Thyroid gland (tissue), 4 donors: ENCODE results near the gene CREBRF. TPM values are rescaled to one million over a fixed set of nuclear protein-coding genes. Genes with fewer than 3 reads are reported as not detected.

ENCODE experiments used
- DNase-seq, 2 donors: peaks; one replicate each; pipeline ENCODE4 v3.0.0-alpha.2; 2019
- H3K27ac ChIP-seq, 3 donors: fragments of 200-600 bp; sonication (generic); 1 replicate in 2 of 3; 2 replicates in 1 of 3; pipeline ENCODE4 v1.5.1; 2016 to 2019; ENCODE audit warnings: mild to moderate bottlenecking in 1 of 3, moderate library complexity in 1 of 3
- H3K27me3 ChIP-seq: fragments of 200-600 bp; sonication (generic); one replicate; pipeline ENCODE4 v1.5.1; 2019
- H3K36me3 ChIP-seq, 2 donors: fragments of 200-600 bp; sonication (generic); one replicate each; pipeline ENCODE4 v1.5.1; 2016 to 2019
- H3K4me1 ChIP-seq, 2 donors: fragments of 200-600 bp; sonication (generic); one replicate each; pipeline ENCODE4 v1.5.1; 2017 to 2019
- H3K4me3 ChIP-seq, 3 donors: fragments of 200-600 bp; sonication (generic); replicated peaks in 1 of 3; 1 replicate in 2 of 3; 2 replicates in 1 of 3; pipeline ENCODE4 v1.5.1; 2016; ENCODE audit warnings: mild to moderate bottlenecking in 1 of 3
- H3K9me3 ChIP-seq: fragments of 200-600 bp; sonication (generic); one replicate; pipeline ENCODE4 v1.5.1; 2017
- POLR2A ChIP-seq, 2 donors: fragments of 450-650 bp; IDR thresholded peaks; one replicate each; pipeline ENCODE4 v1.6.1; 2017; ENCODE audit warnings: antibody characterized with exemption in 2 of 2, mild to moderate bottlenecking in 2 of 2, moderate library complexity in 1 of 2
- WGBS, 2 donors: methylation state at CpG; one replicate each; pipeline ENCODE4 v1.1.5; 2017; 5-methylcytosine and 5-hydroxymethylcytosine counted together
- intact Hi-C: fragments of 100-400 bp; cut with DNase I; formaldehyde crosslinking; loops from one replicate; pipeline ENCODE4 v1.15.1; 2023
- total RNA-seq, 4 donors: library from RNA; depleted of rRNA; stranded (reverse); fragments of >200 nt; gene quantifications; one replicate each; pipeline ENCODE4 v1.2.3, GENCODE V29; 2016
- TF ChIP-seq, protein P1 (sequence below), 6 experiments: fragments of 200-600 bp in 3 of 6; fragments of 450-650 bp in 3 of 6; sonication (generic) in 3 of 6; IDR thresholded peaks; one replicate each; pipeline ENCODE4 v1.5.1; 2016 to 2019; ENCODE audit warnings: antibody characterized with exemption in 6 of 6, mild to moderate bottlenecking in 2 of 6, inconsistent platforms in 1 of 6, moderate library complexity in 1 of 6

CREBRF gene
- total RNA-seq, 4 donors from 2014 or later, result 47.7 to 125 (median 77.3) TPM

DNA sequence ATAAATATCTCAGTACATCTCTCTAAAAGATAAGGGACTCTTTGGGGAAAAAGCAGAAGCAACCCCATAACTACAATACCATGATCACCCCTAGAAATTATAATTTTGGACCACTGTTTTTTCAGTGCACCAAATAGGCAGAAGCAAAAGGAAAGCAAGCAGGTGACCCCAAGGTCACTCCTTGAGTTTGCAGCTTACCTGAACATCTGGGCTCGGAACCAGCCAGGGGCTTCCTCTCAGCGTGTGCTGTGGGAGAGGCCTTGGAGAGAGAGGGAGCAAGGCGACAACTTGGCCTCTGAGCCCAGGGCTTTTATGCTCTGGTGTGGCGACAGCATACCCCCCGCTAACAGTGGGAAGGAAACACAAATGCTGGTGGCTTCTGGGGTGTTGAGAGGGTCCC lies 105.0 kb downstream of the CREBRF start:
- DNase-seq, result no peak
- Histone ChIP-seq H3K27me3 (no peaks in the 10 kb centered on the region), H3K27ac (no peak overlapping the region), H3K36me3 (peaks cover 6 to 46% of the 10 kb centered on the region in 2 donors), H3K9me3 (no peaks in the 10 kb centered on the region), H3K4me1 (no peaks in the 10 kb centered on the region), H3K4me3 (no peak overlapping the region)
- TF ChIP-seq, protein P1, sequence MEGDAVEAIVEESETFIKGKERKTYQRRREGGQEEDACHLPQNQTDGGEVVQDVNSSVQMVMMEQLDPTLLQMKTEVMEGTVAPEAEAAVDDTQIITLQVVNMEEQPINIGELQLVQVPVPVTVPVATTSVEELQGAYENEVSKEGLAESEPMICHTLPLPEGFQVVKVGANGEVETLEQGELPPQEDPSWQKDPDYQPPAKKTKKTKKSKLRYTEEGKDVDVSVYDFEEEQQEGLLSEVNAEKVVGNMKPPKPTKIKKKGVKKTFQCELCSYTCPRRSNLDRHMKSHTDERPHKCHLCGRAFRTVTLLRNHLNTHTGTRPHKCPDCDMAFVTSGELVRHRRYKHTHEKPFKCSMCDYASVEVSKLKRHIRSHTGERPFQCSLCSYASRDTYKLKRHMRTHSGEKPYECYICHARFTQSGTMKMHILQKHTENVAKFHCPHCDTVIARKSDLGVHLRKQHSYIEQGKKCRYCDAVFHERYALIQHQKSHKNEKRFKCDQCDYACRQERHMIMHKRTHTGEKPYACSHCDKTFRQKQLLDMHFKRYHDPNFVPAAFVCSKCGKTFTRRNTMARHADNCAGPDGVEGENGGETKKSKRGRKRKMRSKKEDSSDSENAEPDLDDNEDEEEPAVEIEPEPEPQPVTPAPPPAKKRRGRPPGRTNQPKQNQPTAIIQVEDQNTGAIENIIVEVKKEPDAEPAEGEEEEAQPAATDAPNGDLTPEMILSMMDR (IDR thresholded peaks at IDR 0.05), result no peak
- no peak for TF ChIP-seq POLR2A (IDR thresholded peaks at IDR 0.05)
- 93 to 95% methylated on average over 5 of the region's 5 CpGs for WGBS, 2 donors
- intact Hi-C loops, result no loop called here

DNA sequence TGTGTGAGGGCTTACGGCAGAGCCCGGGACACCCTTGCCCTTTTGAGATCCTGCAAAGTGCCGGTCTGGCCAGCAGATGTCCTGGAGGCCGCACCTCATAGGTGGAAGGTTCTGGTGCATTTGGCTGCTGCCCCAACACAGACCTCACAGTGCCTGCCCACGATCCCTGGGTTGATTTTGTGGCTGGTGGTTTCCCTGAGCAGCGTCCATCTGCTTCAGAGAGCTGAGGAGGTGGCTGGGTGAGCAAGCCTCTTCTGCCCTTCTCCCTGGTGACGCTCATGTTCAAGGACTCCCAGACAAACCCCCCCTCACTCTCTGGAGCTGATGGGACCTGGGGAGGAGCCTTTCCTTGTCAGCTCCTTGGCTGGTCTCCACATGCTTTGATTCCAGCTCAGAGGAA lies 107.1 kb downstream of the CREBRF start:
- TF ChIP-seq, protein P1 (IDR thresholded peaks at IDR 0.05), result no peak
- TF ChIP-seq POLR2A (IDR thresholded peaks at IDR 0.05), result no peak
- intact Hi-C loops, result no loop called here
- Histone ChIP-seq H3K36me3 (peaks cover 6 to 45% of the 10 kb centered on the region in 2 donors), H3K4me3 (no peak overlapping the region), H3K9me3 (no peaks in the 10 kb centered on the region), H3K27me3 (no peaks in the 10 kb centered on the region), H3K27ac (no peak overlapping the region), H3K4me1 (no peaks in the 10 kb centered on the region)
- no peak for DNase-seq
- 84 to 93% methylated on average over 7 of the region's 7 CpGs for WGBS, 2 donors

DNA sequence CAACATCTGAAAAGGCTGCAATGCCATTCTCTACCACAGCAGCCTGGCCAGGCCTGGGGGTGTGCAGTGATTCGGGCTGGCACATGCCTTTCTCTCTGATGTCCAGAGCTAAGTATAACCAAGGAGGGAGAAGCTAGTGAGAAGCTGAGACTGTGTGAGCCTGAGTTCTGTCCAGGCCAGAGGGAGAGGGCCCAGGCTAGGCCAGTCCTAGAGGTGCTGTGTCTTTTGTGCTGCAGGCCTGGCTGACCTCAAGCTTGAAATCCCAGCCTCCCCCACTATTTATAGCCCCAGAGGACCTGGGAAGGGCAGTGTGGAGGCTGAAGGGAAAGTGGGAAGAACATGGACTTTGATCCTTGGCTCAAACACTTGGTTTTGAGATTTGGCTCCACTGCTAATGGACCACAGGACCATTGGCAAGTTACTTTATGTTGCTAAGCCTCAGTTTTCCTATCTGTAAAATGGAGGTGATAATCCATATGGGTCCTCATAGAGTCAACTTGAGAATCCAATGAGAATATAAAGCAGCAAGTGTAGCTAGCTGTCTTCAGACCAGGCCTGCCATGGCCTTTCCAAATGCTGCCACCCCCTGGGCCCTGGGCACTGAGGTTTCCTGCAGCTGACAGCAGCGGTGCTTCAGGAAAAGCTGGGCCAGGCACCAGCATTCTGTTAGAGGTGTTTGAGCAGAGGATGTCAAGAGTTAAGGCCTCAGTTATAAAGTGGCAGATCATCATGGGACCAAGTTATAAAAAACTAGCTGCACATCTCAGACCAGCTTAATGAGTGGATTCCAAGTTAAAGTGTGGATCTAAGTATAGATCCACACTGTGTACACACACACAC lies 109.2 kb downstream of the CREBRF start:
- Histone ChIP-seq H3K4me3 (no peak overlapping the region), H3K4me1 (no peaks in the 10 kb centered on the region), H3K27me3 (no peaks in the 10 kb centered on the region), H3K27ac (no peak overlapping the region), H3K9me3 (no peaks in the 10 kb centered on the region), H3K36me3 (peaks cover 6 to 30% of the 10 kb centered on the region in 2 donors)
- intact Hi-C loops, result no loop called here
- no peak for TF ChIP-seq POLR2A (IDR thresholded peaks at IDR 0.05)
- TF ChIP-seq, protein P1 (IDR thresholded peaks at IDR 0.05), result no peak
- no peak for DNase-seq
- WGBS, 2 donors, result 81 to 86% methylated on average over 2 of the region's 2 CpGs

DNA sequence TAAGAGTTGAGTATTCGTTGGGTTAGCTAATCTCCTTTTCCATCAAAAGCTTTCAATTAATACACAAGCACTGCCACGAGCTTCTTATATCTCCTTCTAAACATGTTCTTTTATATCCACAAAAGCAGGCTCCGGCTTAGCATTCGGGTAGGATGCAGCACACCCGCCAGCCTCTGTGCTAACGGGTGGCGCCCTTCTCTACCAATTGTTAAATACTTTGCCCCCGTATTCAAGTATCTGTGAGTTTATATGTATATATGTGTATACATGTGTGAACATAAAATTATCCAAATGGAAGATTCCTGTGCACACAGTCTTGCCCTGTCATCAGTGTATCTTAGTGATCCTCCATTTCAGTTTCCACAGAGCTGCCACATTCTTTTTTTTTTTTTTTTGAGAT lies 116.0 kb downstream of the CREBRF start:
- Histone ChIP-seq H3K4me3 (no peak overlapping the region), H3K4me1 (no peaks in the 10 kb centered on the region), H3K9me3 (no peaks in the 10 kb centered on the region), H3K27ac (no peak overlapping the region), H3K27me3 (no peaks in the 10 kb centered on the region), H3K36me3 (no peaks in the 10 kb centered on the region)
- DNase-seq, result no peak
- WGBS, 2 donors, result 81 to 83% methylated on average over 8 of the region's 8 CpGs
- TF ChIP-seq, protein P1 (IDR thresholded peaks at IDR 0.05), result no peak
- TF ChIP-seq POLR2A (IDR thresholded peaks at IDR 0.05), result no peak
- intact Hi-C loops, result no loop called here

DNA sequence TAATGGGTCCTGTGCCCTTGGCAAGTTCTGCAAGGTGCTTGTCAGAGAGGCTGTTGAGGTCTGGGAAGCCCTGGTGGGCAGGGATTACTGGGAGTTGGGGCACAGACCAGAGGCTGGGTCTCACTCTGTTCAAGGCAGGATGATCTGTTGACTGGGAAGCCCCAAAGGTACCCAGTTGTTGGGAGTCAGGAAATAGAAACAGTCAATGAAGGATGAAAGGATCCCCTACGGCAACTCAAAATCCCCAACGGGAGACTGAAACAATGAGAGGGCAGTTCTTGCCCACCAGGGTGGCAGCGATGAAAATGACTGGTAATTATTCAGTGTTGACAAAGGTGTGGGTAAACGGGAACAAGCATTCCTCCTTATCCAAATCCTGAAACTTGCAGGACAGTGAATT lies 119.4 kb downstream of the CREBRF start:
- intact Hi-C loops, result no loop called here
- DNase-seq, result no peak
- Histone ChIP-seq H3K4me3 (no peak overlapping the region), H3K4me1 (no peaks in the 10 kb centered on the region), H3K36me3 (no peaks in the 10 kb centered on the region), H3K27me3 (no peaks in the 10 kb centered on the region), H3K27ac (no peak overlapping the region), H3K9me3 (no peaks in the 10 kb centered on the region)
- TF ChIP-seq POLR2A (IDR thresholded peaks at IDR 0.05), result no peak
- TF ChIP-seq, protein P1 (IDR thresholded peaks at IDR 0.05), result no peak
- 31 to 41% methylated on average over 4 of the region's 4 CpGs for WGBS, 2 donors
